K562 (cell line): ENCODE results near the gene IRF2BP2. TPM values are rescaled to one million over a fixed set of nuclear protein-coding genes. Genes with fewer than 3 reads are reported as not detected.

ENCODE experiments used
- CBX1 ChIP-seq: sonication (generic); IDR thresholded peaks from 2 replicates; pipeline ENCODE4 v1.6.1; 2016; ENCODE audit warnings: antibody characterized with exemption, low read depth, mild to moderate bottlenecking
- GATAD2A ChIP-seq: fragments of 450-650 bp; IDR thresholded peaks from 2 replicates; pipeline ENCODE4 v1.6.1; 2017
- HDGF ChIP-seq: fragments of 450-650 bp; IDR thresholded peaks from 2 replicates; pipeline ENCODE4 v1.6.1; 2016
- KDM1A ChIP-seq, 2 experiments: fragments of 450-650 bp; IDR thresholded peaks; 2 replicates each; pipeline ENCODE4 v1.6.1; 2016; ENCODE audit warnings: mild to moderate bottlenecking in 2 of 2
- NR4A1 ChIP-seq, 2 experiments: fragments of 250-450 bp in 1 of 2; fragments of 450-650 bp in 1 of 2; sonication (Bioruptor Pico) in 1 of 2; IDR thresholded peaks; 2 replicates each; pipeline versions ENCODE4 v1.4.0 to v1.6.1; 2016 to 2020; ENCODE audit warnings: mild to moderate bottlenecking in 2 of 2, missing compliant biosample characterization in 1 of 2, missing genetic modification characterization in 1 of 2, moderate library complexity in 1 of 2
- RUNX1 ChIP-seq: sonication (generic); IDR thresholded peaks from 2 replicates; pipeline ENCODE4 v1.6.1; 2016; ENCODE audit warnings: antibody characterized with exemption, low read depth
- SIRT6 ChIP-seq: IDR thresholded peaks from one replicate; pipeline ENCODE4 v1.6.1; 2012; ENCODE audit warnings: low read depth, mild to moderate bottlenecking, control low read depth, inconsistent platforms, low read length, moderate library complexity
- polyA plus RNA-seq, 8 experiments: library from polyadenylated mRNA; depleted of rRNA in 4 of 8; stranded (reverse) in 5 of 8; unstranded in 3 of 8; fragments of >200 nt; fragmentation: Nextera tagmentation in 2 of 8; fragmentation: Illumina TruSeq in 1 of 8; extraction: Ambion mirVana in 2 of 8; extraction: Trizol in 1 of 8; gene quantifications; 2 replicates each; pipeline versions ENCODE4 v1.2.1 to v1.2.3, GENCODE V29; 2011 to 2014; ENCODE audit warnings: inconsistent platforms in 1 of 8, missing spikeins in 1 of 8
- total RNA-seq, 7 experiments: library from RNA; depleted of rRNA in 6 of 7; stranded (reverse); fragments of >200 nt in 6 of 7; fragmentation: Illumina TruSeq in 2 of 7; extraction: Trizol in 2 of 7; gene quantifications; 2 replicates each; pipeline versions ENCODE4 v1.2.1 to v1.2.3, GENCODE V29; 2011 to 2021; ENCODE audit warnings: low replicate concordance in 1 of 7
- TF ChIP-seq, protein P1 (sequence below): fragments of 450-650 bp; formaldehyde crosslinking; IDR thresholded peaks from 2 replicates; pipeline ENCODE4 v1.4.0; 2020; ENCODE audit warnings: mild to moderate bottlenecking, mixed read lengths
- TF ChIP-seq, protein P2 (sequence below): fragments of 450-650 bp; IDR thresholded peaks from 2 replicates; pipeline ENCODE4 v1.6.1; 2016; ENCODE audit warnings: borderline replicate concordance
- TF ChIP-seq, protein P3 (sequence below): fragments of 450-650 bp; formaldehyde crosslinking; IDR thresholded peaks from 2 replicates; pipeline ENCODE4 v1.4.0; 2022; ENCODE audit warnings: mild to moderate bottlenecking, moderate library complexity

The IRF2BP2 gene
- total and polyA plus RNA-seq, 9 of the 15 experiments (the other 6 are each of a cell fraction or from before 2014, with no cell fraction given) = 7.7 to 68.6 (median 22.1) TPM

DNA sequence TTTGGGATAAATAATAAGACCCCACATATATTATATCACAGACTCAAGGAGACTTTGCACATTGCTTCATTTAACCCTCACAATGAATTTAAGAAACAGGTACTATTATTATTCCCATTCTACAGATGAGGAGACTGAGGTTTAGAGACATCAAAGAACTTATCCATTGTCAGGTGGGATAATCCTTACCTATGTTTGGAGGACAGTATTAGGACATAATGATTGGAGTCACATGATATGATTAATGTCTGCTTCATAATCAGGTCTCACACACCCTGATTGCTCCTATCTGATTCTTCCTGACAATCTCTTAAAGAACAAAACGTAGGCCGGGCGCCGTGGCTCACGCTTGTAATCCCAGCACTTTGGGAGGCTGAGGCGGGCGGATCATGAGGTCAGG is 16.9 kb downstream of the IRF2BP2 start (continued):
- no peak for TF ChIP-seq SIRT6
- TF ChIP-seq, protein P1, sequence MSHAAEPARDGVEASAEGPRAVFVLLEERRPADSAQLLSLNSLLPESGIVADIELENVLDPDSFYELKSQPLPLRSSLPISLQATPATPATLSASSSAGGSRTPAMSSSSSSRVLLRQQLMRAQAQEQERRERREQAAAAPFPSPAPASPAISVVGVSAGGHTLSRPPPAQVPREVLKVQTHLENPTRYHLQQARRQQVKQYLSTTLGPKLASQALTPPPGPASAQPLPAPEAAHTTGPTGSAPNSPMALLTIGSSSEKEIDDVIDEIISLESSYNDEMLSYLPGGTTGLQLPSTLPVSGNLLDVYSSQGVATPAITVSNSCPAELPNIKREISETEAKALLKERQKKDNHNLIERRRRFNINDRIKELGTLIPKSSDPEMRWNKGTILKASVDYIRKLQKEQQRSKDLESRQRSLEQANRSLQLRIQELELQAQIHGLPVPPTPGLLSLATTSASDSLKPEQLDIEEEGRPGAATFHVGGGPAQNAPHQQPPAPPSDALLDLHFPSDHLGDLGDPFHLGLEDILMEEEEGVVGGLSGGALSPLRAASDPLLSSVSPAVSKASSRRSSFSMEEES = peak; percentile 82
- no peak for TF ChIP-seq RUNX1
- TF ChIP-seq CBX1 = peak; percentile 45; the same call in 1 of the 2 replicates
- TF ChIP-seq GATAD2A = no peak
- no peak for TF ChIP-seq HDGF
- TF ChIP-seq, protein P2, sequence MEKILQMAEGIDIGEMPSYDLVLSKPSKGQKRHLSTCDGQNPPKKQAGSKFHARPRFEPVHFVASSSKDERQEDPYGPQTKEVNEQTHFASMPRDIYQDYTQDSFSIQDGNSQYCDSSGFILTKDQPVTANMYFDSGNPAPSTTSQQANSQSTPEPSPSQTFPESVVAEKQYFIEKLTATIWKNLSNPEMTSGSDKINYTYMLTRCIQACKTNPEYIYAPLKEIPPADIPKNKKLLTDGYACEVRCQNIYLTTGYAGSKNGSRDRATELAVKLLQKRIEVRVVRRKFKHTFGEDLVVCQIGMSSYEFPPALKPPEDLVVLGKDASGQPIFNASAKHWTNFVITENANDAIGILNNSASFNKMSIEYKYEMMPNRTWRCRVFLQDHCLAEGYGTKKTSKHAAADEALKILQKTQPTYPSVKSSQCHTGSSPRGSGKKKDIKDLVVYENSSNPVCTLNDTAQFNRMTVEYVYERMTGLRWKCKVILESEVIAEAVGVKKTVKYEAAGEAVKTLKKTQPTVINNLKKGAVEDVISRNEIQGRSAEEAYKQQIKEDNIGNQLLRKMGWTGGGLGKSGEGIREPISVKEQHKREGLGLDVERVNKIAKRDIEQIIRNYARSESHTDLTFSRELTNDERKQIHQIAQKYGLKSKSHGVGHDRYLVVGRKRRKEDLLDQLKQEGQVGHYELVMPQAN = no peak
- no peak for TF ChIP-seq NR4A1 (CRISPR knock-in tag; IDR thresholded peaks at IDR 0.05)
- no peak for TF ChIP-seq NR4A1 (tag; IDR thresholded peaks at IDR 0.05)
- TF ChIP-seq, protein P3, sequence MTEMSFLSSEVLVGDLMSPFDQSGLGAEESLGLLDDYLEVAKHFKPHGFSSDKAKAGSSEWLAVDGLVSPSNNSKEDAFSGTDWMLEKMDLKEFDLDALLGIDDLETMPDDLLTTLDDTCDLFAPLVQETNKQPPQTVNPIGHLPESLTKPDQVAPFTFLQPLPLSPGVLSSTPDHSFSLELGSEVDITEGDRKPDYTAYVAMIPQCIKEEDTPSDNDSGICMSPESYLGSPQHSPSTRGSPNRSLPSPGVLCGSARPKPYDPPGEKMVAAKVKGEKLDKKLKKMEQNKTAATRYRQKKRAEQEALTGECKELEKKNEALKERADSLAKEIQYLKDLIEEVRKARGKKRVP = no peak
- TF ChIP-seq KDM1A (IDR thresholded peaks at IDR 0.05) = peak; percentile 81 to 85
